NB4 (cell line): ENCODE results near the gene ESPL1.

Source experiments
- DNase-seq: peaks from one replicate; pipeline ENCODE4 v3.0.0; 2010; ENCODE audit warnings: low read depth
- H3K4me3 ChIP-seq: one replicate; pipeline ENCODE4 v1.5.1; 2011; ENCODE audit warnings: mild to moderate bottlenecking, low read depth, low read length, moderate library complexity
- CTCF ChIP-seq: IDR thresholded peaks from one replicate; pipeline ENCODE4 v1.5.1; 2012; ENCODE audit warnings: low read depth, low read length
- MAX ChIP-seq: IDR thresholded peaks from 2 replicates; pipeline ENCODE4 v1.6.1; 2011; ENCODE audit warnings: low read depth, low read length
- MYC ChIP-seq: IDR thresholded peaks from 2 replicates; pipeline ENCODE4 v1.6.1; 2011; ENCODE audit warnings: low read depth, low read length
- POLR2A ChIP-seq: IDR thresholded peaks from 2 replicates; pipeline ENCODE4 v1.6.1; 2011; ENCODE audit warnings: mild to moderate bottlenecking; ENCODE audit not compliant: insufficient read length; ENCODE audit errors: extremely low read depth

ESPL1 gene

GRCh38 chr12:53233671-53234121, 34.4 kb upstream of the ESPL1 start:
- no peak overlapping the region for H3K4me3 ChIP-seq
- no peak for DNase-seq
- TF ChIP-seq POLR2A (no peak), CTCF (no peak), MAX (no peak), MYC (no peak)

- H3K4me3 ChIP-seq = no peak overlapping the region
- no peak for TF ChIP-seq MYC
- no peak for TF ChIP-seq CTCF
- no peak for TF ChIP-seq POLR2A
- TF ChIP-seq MAX = no peak
- DNase-seq = no peak
Measured at GRCh38 chr12:53234271-53234914, 33.7 kb upstream of the ESPL1 start.

GRCh38 chr12:53235164-53235563, 32.9 kb upstream of the ESPL1 start:
- no peak overlapping the region for H3K4me3 ChIP-seq
- DNase-seq = no peak
- TF ChIP-seq CTCF (no peak), MYC (no peak), MAX (no peak), POLR2A (no peak)

GRCh38 chr12:53235742-53236442, 32.2 kb upstream of the ESPL1 start:
- H3K4me3 ChIP-seq = no peak overlapping the region
- TF ChIP-seq MYC (no peak), MAX (no peak), CTCF (no peak), POLR2A (no peak)

GRCh38 chr12:53236443-53237111, 31.5 kb upstream of the ESPL1 start:
- DNase-seq = no peak
- H3K4me3 ChIP-seq = no peak overlapping the region
- TF ChIP-seq MYC = no peak
- TF ChIP-seq MAX = no peak
- no peak for TF ChIP-seq CTCF
- TF ChIP-seq POLR2A = no peak

More at GRCh38 chr12:53235742-53236442, 32.2 kb upstream of the ESPL1 start:
- no peak for DNase-seq
